Measurements from ENCODE around the gene EMILIN3.

The EMILIN3 gene

DNA sequence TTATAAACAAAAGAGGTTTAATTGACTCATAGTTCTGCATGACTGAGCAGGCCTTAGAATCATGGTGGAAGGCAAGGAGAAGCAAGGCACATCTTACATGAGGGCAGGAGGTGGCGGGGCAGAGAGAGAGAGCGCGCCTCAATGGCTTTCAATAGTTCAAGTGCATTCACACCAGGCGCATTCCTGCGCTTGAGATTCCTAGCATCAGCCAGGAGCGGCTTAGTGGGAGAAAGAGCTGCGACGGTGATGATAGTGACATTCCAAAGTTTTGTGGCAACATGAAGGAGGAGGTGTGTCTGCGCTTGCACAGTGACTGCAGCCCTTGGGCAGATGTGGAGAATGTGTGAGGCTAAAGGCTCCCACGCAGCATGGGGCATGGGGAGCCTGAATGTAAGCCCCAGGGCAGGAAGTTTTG is 25.0 kb upstream of the EMILIN3 start:
- DNase-seq: no peak

- no peak for DNase-seq
These were observed 24.3 kb upstream of the EMILIN3 start for GRCh38 chr20:41390889-41391288.

DNA sequence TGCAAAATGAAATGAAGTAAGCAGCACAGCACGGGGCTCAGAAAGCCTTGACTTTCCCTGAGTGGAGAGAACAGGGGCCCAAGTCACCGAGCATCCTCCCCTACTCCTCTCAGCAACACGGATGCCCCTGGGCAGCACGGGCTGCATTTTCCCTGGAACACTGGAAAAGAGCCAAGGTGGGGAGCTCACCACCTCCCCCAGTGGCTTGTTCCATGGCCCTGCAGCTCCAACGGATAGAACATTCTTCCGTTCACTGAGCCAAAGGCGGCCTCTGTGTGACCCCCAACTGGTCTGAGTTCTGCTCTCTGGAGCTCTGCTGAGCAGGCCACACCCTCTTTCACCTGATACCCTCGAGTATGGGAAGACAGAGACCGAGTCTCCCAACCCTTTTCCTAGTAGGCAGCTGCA is 20.8 kb upstream of the EMILIN3 start:
- no peak for DNase-seq

GRCh38 chr20:41386502-41387427 is 20.1 kb upstream of the EMILIN3 start:
- DNase-seq: no peak

DNA sequence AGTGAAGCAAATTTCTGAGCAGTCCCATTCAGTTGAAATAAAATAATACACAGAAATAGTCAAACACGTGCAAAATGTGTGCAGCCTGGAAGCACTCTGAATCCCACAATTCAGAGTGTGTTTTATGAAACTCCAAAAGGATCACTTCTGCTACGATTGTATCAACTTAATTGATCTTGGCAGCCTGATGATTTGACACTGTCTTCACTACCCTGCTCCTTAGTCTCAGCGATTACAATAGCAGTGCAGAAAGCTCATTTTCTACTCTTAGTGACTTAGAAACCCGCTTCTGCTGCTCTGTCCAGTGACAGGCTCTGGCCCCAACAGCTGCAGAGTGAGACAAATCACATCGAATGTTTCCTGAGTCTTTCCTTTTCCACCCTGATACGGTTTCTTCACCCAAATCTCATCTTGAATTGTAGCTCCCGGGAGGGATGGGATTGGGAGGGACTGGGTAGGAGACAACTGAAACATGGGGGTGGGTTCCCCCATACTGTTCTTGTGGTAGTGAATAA is 16.2 kb upstream of the EMILIN3 start:
- no peak for DNase-seq

- DNase-seq: no peak
These were observed 14.1 kb upstream of the EMILIN3 start for GRCh38 chr20:41380551-41381193.

GRCh38 chr20:41379551-41379950 is 12.9 kb upstream of the EMILIN3 start:
- DNase-seq: no peak

DNA sequence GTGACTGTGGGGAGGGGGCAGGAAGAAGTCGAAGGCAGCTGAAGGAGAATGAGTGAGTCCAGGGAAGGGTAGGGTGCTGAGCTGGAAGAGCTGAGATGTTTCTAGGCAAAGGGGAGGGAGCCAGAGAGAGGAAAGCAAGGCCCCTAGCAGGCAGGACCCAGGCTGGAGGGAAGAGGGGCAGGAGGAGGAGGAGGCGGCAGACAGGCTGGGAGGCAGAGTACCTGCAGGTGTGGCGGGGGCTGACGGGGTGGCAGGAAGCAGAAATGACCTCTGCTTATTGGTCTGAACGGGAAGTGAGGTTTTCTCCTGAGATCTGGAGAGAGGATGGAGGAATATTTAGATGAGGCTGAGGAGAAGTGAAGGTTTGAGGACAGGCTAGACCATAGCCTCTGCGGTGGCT is 10.7 kb upstream of the EMILIN3 start:
- DNase-seq: no peak

DNA sequence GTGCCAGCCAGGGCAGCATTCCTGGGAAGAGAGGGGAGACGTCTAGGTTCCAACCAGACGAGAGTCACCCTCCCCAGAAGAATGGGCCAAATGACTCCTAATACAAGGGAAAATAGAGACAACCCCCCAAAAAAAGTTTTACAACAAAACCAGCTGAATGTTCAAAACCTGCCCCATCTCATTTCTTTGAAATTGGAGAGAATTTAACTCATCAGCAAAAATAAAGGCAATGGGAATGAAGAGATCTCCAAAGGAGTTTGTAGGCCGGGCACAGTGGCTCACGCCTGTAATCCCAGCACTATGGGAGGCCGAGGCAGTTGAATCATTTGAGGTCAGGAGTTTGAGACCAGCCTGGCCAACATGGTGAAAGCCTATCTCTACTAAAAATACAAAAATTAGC is 9.7 kb upstream of the EMILIN3 start:
- no peak for DNase-seq

DNA sequence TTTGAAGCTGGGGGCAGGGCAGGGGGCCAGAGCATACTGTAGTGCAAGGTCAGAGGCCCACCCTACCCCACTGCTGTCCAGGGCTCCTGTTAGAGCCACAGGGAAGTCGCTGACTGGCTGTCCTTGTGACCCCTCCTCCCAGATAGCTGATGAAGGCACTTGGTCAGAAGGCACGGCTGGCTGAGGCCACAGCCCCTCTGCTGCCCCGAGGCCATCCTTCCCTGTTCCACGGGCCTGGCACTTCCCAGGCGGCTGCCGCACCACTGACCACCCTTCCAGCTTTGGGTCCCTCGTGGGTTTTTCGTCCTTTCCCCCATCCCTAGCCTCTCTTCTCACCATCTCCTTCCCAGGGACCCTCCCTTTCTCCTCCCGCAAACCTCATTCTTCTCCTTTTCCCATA is 9.2 kb upstream of the EMILIN3 start:
- no peak for DNase-seq

GRCh38 chr20:41373931-41374920 is 7.6 kb upstream of the EMILIN3 start:
- no peak for DNase-seq

DNA sequence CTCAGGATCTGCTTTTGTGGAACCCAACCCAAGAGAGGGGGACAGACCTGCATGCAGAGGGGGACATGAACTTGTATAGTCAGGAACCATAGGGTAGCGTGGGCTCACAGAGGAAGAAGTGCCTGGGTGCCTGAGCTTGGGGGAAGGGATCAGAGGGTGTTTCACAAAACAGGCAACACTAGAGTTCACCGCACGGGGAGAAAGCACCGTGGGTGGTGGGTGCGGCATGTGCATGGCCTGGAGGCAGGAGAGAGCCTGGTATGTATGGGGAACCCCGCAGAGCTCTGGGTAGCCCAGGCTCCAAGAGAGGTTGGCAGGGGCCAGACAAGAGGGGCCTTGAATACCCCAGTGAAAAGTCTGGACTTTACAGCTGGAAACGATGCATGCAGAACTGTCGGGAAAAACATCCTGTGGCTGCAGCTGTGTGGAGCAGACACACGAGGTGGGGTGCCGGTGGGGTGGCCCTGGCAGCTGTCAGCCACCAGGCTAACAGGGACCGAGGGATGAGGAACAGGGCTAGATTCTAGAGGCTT is 6.7 kb upstream of the EMILIN3 start:
- DNase-seq: no peak

GRCh38 chr20:41371371-41371770 is 4.8 kb upstream of the EMILIN3 start:
- DNase-seq: no peak

- DNase-seq: no peak
These were observed 3.6 kb upstream of the EMILIN3 start for GRCh38 chr20:41370176-41370575.

GRCh38 chr20:41369673-41370072 is 3.1 kb upstream of the EMILIN3 start:
- no peak for DNase-seq

DNA sequence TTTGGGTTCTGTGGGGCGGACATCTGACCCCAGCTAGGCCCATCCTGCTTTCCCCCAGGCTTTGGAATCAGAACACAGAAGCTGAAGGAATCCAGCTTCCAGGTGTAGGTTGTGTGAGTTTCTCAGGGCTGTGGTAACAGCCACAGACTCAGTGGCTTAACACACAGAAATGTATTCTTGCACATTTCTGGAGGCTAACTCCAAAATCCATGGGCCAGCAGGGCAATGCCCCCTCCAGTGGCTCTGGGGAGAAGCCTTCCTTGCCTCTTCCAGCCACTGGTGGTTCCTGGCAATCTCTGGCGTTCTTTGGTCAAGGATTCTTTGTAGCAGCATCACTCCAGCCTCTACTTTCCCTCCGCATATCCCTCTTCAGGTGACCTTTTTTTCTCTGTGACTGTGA is 1.3 kb upstream of the EMILIN3 start:
- no peak for DNase-seq

GRCh38 chr20:41367393-41367695 is 726 bp upstream of the EMILIN3 start:
- DNase-seq: no peak

DNA sequence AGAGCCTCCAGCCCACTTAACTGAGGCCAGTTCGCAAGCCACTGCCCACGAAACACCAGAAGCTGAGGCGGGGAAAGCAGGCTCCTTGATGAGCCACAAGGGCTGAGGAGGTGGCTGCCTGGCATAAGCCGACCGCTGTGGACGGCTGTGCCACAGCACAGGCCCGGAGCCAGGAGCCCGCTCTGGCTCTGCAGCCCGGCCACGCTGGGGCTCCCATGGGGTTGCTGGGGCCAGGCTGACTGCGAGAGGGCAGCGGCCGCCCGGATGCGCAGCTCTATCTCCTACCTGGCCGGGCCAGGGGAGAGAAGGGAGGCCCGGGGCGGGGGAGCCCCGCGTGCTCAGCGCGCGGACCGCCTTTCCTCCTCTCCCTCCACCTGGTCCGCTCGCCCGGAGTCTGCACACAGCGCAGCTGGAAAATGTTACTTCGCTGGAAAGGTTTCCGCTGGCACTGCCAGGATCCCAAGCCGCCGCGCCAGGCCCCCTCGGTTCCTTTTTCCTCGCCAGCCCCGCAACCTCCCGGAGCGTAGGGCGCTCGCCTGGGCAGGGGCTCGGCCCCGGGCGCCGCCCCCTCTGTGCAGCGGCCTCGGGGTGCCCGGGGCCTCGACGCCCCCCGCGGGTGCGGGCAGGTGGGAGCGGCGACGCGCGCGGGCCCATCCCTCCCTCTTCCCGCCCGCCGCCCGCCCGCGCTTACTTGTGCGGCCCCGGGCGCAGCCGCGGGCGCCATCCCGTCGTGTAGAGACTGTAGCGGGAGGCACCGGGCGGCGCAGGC is 657 bp downstream of the EMILIN3 start:
- no peak for DNase-seq

DNA sequence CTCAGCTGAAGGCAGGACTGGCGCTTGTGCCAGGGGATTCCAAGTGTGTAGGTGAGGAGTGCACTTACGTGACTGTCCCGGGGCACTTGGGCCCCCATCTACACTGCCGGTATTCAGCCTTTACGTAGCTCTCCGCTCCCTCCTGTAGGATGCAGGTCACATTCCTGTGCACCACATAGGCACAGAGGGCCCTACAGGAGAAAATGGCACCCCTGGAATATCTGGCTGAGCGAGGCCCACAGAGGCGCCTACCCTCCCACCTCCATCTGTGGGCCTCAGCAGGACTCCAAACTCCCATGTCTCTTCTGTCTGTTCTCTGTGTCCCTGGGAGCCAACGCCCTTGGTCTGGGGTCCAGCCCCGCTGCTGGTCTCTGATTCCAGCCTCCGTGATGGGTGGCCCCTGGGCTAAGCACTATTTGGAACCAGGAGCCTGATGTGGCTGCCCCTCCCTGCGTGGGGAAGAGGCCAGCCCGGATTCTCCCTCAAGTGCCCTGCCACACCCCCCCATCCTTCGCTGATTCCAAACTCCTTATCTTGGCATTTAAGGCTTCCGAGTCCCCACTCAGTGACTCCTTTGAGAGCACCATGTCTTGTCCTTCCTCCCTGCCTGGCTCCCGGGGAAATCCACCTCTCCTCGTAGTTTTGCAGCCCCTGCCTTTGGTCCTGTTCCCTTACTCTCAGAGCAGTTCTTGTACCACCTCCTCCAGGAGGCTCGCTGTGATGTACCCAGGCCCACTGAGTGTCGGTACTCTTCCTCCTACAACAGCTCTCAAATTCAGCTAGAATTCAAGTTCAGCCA is 1.5 kb downstream of the EMILIN3 start:
- DNase-seq: no peak

DNA sequence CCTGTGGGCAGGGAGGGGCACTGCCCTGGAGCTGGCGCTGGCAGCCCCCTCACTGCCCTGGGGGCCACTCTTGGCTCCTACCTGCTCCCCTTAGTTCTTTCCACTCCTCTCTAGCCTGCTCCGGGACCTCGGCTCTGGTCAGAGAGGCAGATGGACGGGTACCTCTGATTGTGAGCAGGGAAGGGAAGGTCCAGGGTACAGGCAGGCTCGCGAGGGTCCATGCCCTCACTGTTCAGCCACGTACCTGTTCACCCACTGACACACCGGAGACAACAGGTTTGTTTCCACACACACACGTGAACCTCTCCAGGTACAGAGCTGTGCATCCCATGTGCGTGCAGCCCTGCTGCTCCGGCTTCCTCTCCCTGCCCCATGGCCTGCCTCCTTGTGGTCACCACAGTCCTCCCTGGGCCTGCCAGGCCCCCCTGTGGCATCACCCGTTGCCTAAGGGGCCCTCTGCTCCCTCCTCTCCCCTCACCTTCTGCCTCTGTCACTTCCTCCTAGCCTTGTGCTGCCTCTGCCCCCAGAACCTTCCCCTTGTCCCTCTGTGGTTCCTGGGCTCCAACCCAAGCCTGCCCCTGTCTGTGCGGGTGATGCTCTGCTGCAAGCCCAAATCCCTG is 2.3 kb downstream of the EMILIN3 start:
- DNase-seq: no peak

GRCh38 chr20:41363601-41364000 is 3.0 kb downstream of the EMILIN3 start:
- no peak for DNase-seq
